GM18508 (cell line): ENCODE data around the gene PRSS21.

Source experiments
- ATAC-seq: cut with Tn5 transposase; IDR thresholded peaks from one replicate; pipeline ENCODE4 v1.9.1; 2021; ENCODE audit warnings: moderate number of reproducible peaks; ENCODE audit not compliant: insufficient read depth, unreplicated experiment

Gene PRSS21

GRCh38 chr16:2839650-2840450 is 22.8 kb downstream of the PRSS21 start:
- ATAC-seq: no peak

- no peak for ATAC-seq
These were observed 23.9 kb downstream of the PRSS21 start for GRCh38 chr16:2840914-2841313.

DNA sequence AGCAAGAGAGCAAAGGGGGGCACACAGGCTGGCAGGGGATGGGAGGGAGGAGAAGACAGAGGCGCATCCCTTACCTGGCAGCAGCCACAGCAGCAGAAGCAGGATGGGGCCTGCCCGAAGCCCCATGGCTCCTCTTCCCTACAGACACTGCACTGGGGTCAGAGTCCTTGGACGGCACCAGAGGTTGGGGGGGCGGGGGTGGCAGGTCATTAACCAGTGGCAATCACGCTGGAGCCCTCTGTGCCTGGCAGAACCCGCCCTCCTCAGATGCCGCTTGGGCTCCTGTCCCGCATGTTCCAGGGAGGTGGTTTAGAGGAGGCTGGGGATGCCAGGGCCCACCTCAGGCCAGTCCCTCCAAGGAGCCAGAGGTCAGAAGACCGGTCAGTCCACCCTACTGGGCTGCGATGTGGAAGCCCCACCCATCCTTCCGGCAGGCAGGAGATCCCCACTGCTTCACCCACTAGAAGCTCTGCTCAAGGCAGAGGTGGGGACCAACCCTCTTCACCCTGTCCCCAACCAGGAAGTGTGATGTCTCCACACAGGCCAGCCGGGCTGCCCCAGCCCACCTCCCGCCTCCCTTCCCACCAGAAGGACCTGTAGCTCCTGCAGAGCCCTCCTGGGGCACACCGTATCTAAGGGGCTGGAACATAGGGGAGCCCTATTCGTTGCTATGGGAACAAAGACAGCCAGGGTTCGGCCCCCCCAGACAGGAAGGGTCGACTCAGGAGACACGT is 24.7 kb downstream of the PRSS21 start:
- no peak for ATAC-seq

GRCh38 chr16:2842340-2843000 is 25.4 kb downstream of the PRSS21 start:
- ATAC-seq: no peak

DNA sequence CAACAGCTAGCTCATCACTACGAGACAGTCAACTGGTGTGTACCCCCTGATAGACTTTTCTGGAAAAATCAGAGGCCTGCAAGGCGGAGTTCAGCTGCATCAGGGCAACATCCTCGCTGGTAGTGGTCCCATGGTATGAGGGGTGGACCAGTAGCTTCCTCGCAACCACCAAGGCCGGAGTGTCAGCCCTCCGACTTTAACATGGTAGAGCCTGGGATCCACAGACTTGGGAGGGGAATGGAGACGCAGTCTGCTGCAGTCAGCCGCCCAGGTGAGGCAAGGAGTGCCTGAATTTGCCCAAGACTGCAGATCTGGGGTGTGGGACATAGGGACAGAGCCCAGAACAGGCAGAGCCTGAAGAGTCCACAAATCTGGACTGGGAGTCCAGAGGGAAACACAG is 26.5 kb downstream of the PRSS21 start:
- no peak for ATAC-seq

DNA sequence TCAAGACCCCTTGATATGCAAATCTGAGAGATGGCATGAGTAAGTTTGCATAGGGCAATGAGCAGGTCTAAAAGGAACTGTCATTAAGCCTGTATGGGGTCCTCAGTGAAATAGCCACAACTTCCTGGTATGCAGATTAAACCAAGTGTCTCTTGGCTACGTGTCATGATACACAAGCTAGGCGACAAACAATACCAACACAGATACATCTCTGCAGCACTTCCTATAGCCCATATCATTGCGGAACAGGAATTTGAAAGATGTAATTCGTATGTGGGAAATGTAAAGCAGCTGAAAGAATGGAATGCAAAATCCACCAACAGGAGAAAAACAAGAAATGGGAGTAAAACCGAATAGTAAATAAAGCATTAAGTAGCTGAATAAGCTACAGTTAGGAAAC is 28.1 kb downstream of the PRSS21 start:
- no peak for ATAC-seq

DNA sequence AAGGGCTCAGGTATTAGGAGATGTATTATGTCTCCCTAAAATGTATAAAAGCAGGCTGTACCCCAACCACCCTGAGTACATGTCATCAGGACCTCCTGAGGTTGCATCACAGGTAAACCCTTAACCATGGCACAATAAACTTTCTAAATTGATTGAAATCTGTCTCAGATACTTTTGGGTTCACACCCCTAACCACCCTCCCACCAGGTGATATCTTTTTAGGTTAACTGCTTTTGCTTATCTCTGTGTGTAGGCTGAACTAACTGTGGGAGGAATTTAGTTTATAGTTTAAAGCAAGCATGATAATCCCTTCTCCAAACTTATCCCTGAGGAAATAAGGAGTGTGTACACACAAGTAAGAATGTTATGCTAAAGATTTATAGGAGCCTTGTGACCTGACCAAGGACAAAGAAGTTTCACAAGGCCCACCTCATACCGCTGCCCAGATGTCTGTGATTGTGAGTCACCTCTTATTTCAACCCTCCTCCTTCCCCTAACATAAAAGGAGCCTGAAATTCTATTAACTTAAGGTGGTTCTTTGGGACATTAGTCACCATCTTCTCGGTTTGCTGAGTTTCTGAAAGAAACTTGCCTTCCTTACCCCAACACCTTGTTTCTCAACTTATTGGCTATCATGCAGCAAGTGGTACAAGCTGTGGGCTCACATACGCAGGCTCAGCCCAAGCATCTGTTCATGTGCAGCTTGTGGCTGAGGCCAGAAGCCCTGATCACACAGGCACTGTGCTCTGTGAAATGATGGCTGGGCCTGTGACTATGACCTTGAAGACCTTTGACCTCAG is 29.7 kb downstream of the PRSS21 start:
- ATAC-seq: no peak

DNA sequence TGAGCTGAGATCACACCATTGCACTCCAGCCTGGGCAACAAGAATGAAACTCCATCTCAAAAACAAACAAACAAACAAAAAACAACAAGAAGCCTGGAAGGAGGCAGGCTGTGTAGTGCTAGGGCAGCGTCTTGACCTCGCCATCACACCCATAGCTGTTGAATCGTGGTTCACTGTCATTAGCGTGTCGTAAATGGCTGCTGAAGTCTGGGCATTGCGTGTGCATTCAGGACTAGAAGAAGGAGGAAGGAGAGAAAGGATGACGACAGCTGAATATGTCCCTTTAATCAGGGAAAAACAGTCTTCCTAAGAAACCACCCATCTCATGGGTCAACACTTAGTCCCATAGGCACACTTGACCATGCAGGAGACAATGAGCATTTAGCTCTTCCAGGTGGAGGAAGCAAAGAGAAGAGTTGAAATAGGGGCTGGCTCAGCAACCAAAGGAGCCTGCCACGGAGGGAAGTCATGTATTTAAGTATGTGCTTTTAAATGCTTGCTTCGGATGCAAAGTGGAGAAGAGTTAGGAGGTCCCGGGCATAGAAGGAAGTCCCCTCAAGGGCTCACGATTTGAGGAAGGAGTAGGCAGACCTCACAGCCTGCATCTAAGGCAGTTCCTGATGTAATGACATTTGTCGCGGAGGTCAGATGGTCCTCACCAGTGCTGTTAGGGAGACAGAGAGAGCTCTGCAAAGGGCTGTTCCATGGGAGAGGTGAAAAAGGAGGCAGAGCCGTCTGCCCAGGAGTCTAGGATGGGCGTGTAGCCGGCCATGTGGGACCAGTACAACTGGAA is 32.1 kb downstream of the PRSS21 start:
- no peak for ATAC-seq

DNA sequence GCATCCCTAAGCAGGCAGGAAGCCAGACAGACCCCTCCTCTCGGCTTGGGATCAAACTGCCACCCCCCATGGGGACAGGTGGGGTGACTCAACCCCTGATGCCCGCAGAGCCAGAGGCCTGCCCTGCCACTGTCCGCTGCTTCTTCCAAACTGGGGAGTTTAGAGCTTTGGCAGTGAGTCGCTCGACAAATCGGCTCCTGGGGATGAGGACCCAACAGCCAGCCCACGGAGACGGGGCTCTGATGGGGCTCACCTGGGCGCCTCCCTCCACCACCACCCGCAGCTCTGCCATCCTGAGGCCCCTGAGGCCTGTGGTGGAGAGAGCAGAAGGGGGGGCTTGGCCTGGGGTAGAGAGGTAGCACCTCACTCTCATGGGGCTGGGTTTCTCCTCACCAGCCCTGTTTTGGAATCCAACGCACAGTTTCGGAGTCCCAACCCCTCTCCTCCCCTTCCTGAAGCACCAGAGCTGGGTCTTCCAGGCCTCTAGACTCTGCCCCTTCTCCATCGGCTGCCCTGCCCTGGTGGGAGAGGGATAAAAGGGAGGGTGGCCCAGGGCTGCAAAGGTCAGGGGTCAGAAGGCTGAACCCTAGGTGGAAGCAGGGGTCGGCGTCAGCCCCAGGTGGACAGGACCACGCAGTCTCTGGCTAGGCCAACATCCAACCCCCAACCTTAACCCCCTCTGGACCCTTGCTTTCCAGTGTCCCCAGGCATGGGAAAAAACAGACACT is 35.1 kb downstream of the PRSS21 start:
- no peak for ATAC-seq

- no peak for ATAC-seq
These were observed 35.9 kb downstream of the PRSS21 start for GRCh38 chr16:2852731-2853507.

GRCh38 chr16:2853531-2854073 is 36.6 kb downstream of the PRSS21 start:
- no peak for ATAC-seq

- no peak for ATAC-seq
These were observed 37.8 kb downstream of the PRSS21 start for GRCh38 chr16:2854700-2855309.

DNA sequence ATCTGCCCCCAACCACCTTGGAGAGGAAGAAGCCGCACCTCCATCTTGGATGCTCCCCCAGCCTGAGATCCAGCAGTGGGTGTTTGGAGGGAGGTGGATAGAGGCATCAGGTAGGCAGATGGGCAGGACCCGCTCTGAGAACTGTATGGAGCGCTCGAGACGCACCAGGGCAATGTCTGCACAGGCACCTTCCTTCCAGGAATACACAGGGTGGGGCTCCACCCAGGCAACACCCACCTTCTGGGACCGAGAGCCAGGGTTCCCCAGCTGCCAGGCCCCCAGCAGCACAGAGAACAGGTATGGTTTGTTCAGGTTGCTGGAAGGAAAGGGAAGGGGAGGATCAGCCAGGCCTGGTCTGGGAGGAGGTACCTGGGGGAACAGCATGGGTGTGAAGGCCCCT is 38.5 kb downstream of the PRSS21 start:
- ATAC-seq: no peak

GRCh38 chr16:2856061-2856670 is 39.1 kb downstream of the PRSS21 start:
- no peak for ATAC-seq

- no peak for ATAC-seq
These were observed 39.8 kb downstream of the PRSS21 start for GRCh38 chr16:2856686-2857450.

DNA sequence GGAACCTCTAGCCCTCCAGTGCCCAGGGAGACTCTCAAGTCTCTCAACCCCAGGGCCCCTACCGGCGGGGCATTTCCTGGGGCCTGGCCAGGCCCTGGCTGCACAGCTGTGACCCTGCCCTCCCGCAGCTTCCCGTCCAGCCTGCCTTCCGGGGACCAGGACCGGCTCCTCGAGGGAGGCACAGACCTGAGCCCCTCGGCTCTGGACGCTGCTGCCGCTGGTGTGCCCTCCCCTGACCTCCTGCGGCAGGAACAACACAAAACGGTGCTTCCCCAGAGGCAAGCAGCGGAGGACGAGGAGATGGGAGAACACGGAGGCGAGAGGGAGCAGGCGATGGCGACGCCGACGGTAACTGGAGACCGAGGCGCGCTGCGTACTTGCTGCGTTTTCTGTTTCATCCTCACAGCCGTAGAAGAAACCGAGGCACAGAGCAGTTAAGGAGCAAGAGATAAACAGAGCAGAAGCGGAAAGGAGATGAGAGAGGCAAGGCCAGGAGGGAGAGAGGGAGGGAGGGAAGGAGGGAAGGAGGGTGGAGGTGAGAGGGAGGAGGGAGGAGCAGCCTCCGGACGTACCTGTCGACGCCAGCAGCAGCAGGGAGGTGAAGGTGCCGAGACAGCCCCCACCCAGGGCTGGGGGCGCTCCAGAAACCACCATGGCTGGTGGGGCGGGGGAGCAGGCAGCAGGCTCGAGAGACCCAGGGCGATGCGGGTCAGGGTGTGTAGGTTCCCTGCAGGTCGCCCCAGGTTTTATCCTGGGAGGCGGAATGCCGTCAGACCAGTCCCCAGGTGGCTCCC is 40.6 kb downstream of the PRSS21 start, which contains the start of gene PRSS22:
PRSS22 (minus strand) TSS at position 720 of the 794 bp plus-strand sequence; CDS start at position 654, 66 bp downstream.
- ATAC-seq: no peak
